ENCODE measurements around the gene C1QTNF3.

C1QTNF3 gene

GRCh38 chr5:34008802-34009201, 34.2 kb downstream of the C1QTNF3 start:
- TF ChIP-seq CTCF (IDR thresholded peaks at IDR 0.05; ENCODE audit: insufficient read depth, low read length, poor library complexity, severe bottlenecking), result no peak
- H3K27me3 ChIP-seq (replicated peaks; ENCODE audit: control insufficient read depth, insufficient read depth, low read length), result no peaks in the 10 kb centered on the region
- H3K4me3 ChIP-seq (replicated peaks; ENCODE audit: low read depth, low read length), result peak overlapping the region; percentile 76
- DNase-seq (ENCODE audit: extremely low read depth, insufficient read length), result no peak
- H3K36me3 ChIP-seq (ENCODE audit: control insufficient read depth, insufficient read depth, low read length), result no peaks in the 10 kb centered on the region

GRCh38 chr5:34007621-34008600, 35.1 kb downstream of the C1QTNF3 start, which contains the start of gene AMACR:
Gene AMACR (minus strand): TSS chr5:34008050. CDS start chr5:34008019, 31 bp downstream.
- no peak for TF ChIP-seq CTCF (IDR thresholded peaks at IDR 0.05; ENCODE audit: insufficient read depth, low read length, poor library complexity, severe bottlenecking)
- peak; percentile 93 for DNase-seq (ENCODE audit: extremely low read depth, insufficient read length)
- Histone ChIP-seq H3K4me3 (replicated peaks; ENCODE audit: low read depth, low read length) (peak within 1 kb of the TSS; percentile 76), H3K36me3 (ENCODE audit: control insufficient read depth, insufficient read depth, low read length) (peaks cover 3% of the 10 kb centered on the region), H3K27me3 (replicated peaks; ENCODE audit: control insufficient read depth, insufficient read depth, low read length) (no peaks in the 10 kb centered on the region)

- no peak for TF ChIP-seq CTCF (IDR thresholded peaks at IDR 0.05; ENCODE audit: insufficient read depth, low read length, poor library complexity, severe bottlenecking)
- Histone ChIP-seq H3K4me3 (replicated peaks; ENCODE audit: low read depth, low read length) (peak overlapping the region; percentile 76), H3K27me3 (replicated peaks; ENCODE audit: control insufficient read depth, insufficient read depth, low read length) (no peaks in the 10 kb centered on the region), H3K36me3 (ENCODE audit: control insufficient read depth, insufficient read depth, low read length) (peaks cover 3% of the 10 kb centered on the region)
- DNase-seq (ENCODE audit: extremely low read depth, insufficient read length), result peak; percentile 15
Measured at GRCh38 chr5:34007201-34007620, 35.8 kb downstream of the C1QTNF3 start.

GRCh38 chr5:34005681-34006080, 37.3 kb downstream of the C1QTNF3 start:
- Histone ChIP-seq H3K4me3 (replicated peaks; ENCODE audit: low read depth, low read length) (no peak overlapping the region), H3K27me3 (replicated peaks; ENCODE audit: control insufficient read depth, insufficient read depth, low read length) (no peaks in the 10 kb centered on the region)

GRCh38 chr5:34005211-34005610, 37.8 kb downstream of the C1QTNF3 start:
- DNase-seq (ENCODE audit: extremely low read depth, insufficient read length), result no peak
- no peak for TF ChIP-seq CTCF (IDR thresholded peaks at IDR 0.05; ENCODE audit: insufficient read depth, low read length, poor library complexity, severe bottlenecking)
- no peaks in the 10 kb centered on the region for H3K27me3 ChIP-seq (replicated peaks; ENCODE audit: control insufficient read depth, insufficient read depth, low read length)
- H3K36me3 ChIP-seq (ENCODE audit: control insufficient read depth, insufficient read depth, low read length), result peaks cover 3% of the 10 kb centered on the region
- H3K4me3 ChIP-seq (replicated peaks; ENCODE audit: low read depth, low read length), result no peak overlapping the region

More at GRCh38 chr5:34005681-34006080, 37.3 kb downstream of the C1QTNF3 start:
- no peak for TF ChIP-seq CTCF (IDR thresholded peaks at IDR 0.05; ENCODE audit: insufficient read depth, low read length, poor library complexity, severe bottlenecking)
- DNase-seq (ENCODE audit: extremely low read depth, insufficient read length), result no peak
- peaks cover 3% of the 10 kb centered on the region for H3K36me3 ChIP-seq (ENCODE audit: control insufficient read depth, insufficient read depth, low read length)

Measured in GM06990 (cell line).